K562 (cell line): ENCODE data around the gene LGI4. TPM values are rescaled to one million over a fixed set of nuclear protein-coding genes. Genes with fewer than 3 reads are reported as not detected.

Experiments used
- ARNT ChIP-seq, 2 experiments: fragments of 450-650 bp; IDR thresholded peaks; 2 replicates each; pipeline ENCODE4 v1.6.1; 2016; ENCODE audit warnings: mild to moderate bottlenecking in 1 of 2
- KDM1A ChIP-seq, 2 experiments: fragments of 450-650 bp; IDR thresholded peaks; 2 replicates each; pipeline ENCODE4 v1.6.1; 2016; ENCODE audit warnings: mild to moderate bottlenecking in 2 of 2
- PRPF4 ChIP-seq: fragments of 200-400 bp; formaldehyde crosslinking; IDR thresholded peaks from one replicate; pipeline ENCODE4 v1.6.1; 2017; ENCODE audit warnings: low read length, low read depth, mild to moderate bottlenecking; ENCODE audit not compliant: insufficient read depth, poor library complexity, severe bottlenecking
- PTRF ChIP-seq: fragments of 450-650 bp; IDR thresholded peaks from 2 replicates; pipeline ENCODE4 v1.6.1; 2016; ENCODE audit warnings: mild to moderate bottlenecking, missing genetic modification characterization, missing compliant biosample characterization
- SPI1 ChIP-seq: IDR thresholded peaks from 2 replicates; pipeline ENCODE4 v1.6.1; 2011; ENCODE audit warnings: low read depth, low read length, control low read depth, borderline replicate concordance
- SREBF1 ChIP-seq: fragments of 150-350 bp; IDR thresholded peaks from 2 replicates; pipeline ENCODE4 v1.6.1; 2014; ENCODE audit warnings: antibody characterized with exemption, low read depth, low read length, borderline replicate concordance
- TARDBP ChIP-seq: fragments of 450-650 bp; IDR thresholded peaks from 2 replicates; pipeline ENCODE4 v1.6.1; 2016
- ZFX ChIP-seq: sonication (generic); formaldehyde crosslinking; IDR thresholded peaks from 2 replicates; pipeline ENCODE4 v1.8.0; 2022; ENCODE audit warnings: mild to moderate bottlenecking, missing genetic modification reagents, moderate library complexity
- ZNF165 ChIP-seq: fragments of 250-450 bp; sonication (Bioruptor Pico); IDR thresholded peaks from 2 replicates; pipeline ENCODE4 v1.4.0; 2020; ENCODE audit warnings: borderline replicate concordance
- polyA plus RNA-seq, 8 experiments: library from polyadenylated mRNA; depleted of rRNA in 4 of 8; stranded (reverse) in 5 of 8; unstranded in 3 of 8; fragments of >200 nt; fragmentation: Nextera tagmentation in 2 of 8; fragmentation: Illumina TruSeq in 1 of 8; extraction: Ambion mirVana in 2 of 8; extraction: Trizol in 1 of 8; gene quantifications; 2 replicates each; pipeline versions ENCODE4 v1.2.1 to v1.2.3, GENCODE V29; 2011 to 2014; ENCODE audit warnings: inconsistent platforms in 1 of 8, missing spikeins in 1 of 8
- total RNA-seq, 7 experiments: library from RNA; depleted of rRNA in 6 of 7; stranded (reverse); fragments of >200 nt in 6 of 7; fragmentation: Illumina TruSeq in 2 of 7; extraction: Trizol in 2 of 7; gene quantifications; 2 replicates each; pipeline versions ENCODE4 v1.2.1 to v1.2.3, GENCODE V29; 2011 to 2021; ENCODE audit warnings: low replicate concordance in 1 of 7
- TF ChIP-seq, protein P1 (sequence below): fragments of 450-650 bp; IDR thresholded peaks from 2 replicates; pipeline ENCODE4 v1.6.1; 2016; ENCODE audit warnings: antibody characterized with exemption
- TF ChIP-seq, protein P2 (sequence below): fragments of 450-650 bp; IDR thresholded peaks from 2 replicates; pipeline ENCODE4 v1.6.1; 2016; ENCODE audit warnings: borderline replicate concordance
- TF ChIP-seq, protein P3 (sequence below): fragments of 450-650 bp; formaldehyde crosslinking; IDR thresholded peaks from 2 replicates; pipeline ENCODE4 v1.4.0; 2020; ENCODE audit warnings: mild to moderate bottlenecking, mixed read lengths
- TF ChIP-seq, protein P4 (sequence below): fragments of 450-650 bp; IDR thresholded peaks from 2 replicates; pipeline ENCODE4 v1.6.1; 2016; ENCODE audit warnings: low read depth

Gene LGI4
- total and polyA plus RNA-seq, 9 of the 15 experiments (the other 6 are each of a cell fraction or from before 2014, with no cell fraction given) = 0.14 to 0.30 (median 0.24) TPM; not detected in 4

DNA sequence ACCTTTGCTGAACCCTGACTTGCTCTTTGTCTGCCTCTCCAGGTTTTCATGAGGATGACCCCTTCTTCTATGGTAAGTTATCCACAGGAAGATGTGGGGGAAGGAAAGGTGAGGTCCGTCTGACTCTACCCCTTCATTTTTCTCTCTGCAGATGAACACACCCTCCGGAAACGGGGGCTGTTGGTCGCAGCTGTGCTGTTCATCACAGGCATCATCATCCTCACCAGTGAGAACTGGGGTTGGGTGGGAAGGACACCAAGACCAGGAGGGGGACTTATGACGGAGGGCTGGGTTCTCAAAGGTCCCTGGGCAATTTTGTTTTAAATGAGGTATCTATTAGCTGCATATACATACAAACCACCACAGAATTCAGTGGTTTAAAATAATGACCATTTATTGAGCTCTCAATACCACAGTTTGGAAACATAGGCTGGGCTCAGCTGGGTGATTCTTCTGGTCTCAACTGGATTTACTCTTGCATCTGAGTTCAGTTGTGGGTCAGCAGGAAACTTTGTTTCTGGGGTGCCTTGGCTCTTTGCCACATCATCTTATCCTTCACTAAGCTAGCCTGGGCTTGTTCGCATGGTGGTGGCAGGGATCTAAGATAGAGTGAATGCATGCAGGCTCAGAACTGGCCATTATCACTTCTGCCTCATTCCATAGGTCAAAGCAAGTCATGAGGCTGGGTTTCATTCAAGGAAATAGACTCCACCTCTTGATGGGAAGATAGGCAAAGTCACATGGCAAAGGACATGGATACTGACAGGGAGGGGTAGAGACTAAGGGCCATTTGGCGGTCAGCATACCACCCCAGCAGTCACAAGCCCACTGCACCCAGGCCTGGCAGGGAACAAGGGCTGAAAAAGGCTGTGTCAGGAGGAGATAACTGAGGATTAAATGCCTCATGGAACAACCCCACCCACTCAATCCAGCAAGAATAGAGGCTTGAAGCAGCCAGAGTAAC lies 31.5 kb upstream of the LGI4 start (continued):
- TF ChIP-seq, protein P1, sequence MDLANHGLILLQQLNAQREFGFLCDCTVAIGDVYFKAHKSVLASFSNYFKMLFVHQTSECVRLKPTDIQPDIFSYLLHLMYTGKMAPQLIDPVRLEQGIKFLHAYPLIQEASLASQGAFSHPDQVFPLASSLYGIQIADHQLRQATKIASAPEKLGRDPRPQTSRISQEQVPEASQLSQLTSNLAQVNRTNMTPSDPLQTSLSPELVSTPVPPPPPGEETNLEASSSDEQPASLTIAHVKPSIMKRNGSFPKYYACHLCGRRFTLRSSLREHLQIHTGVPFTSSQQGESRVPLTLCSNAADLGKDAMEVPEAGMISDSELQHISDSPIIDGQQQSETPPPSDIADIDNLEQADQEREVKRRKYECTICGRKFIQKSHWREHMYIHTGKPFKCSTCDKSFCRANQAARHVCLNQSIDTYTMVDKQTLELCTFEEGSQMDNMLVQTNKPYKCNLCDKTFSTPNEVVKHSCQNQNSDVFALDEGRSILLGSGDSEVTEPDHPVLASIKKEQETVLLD = peak; percentile 57; the same call in 1 of the 2 replicates
- TF ChIP-seq ZNF165 (CRISPR knock-in tag) (no peak), PTRF (tag) (no peak), KDM1A (IDR thresholded peaks at IDR 0.05) (peak; percentile 60 to 67; a peak in 3 of 4 replicates), ARNT (IDR thresholded peaks at IDR 0.05) (no peak), TARDBP (no peak), SPI1 (no peak), PRPF4 (no peak), ZFX (CRISPR knock-in tag) (no peak), SREBF1 (no peak)
- TF ChIP-seq, protein P2, sequence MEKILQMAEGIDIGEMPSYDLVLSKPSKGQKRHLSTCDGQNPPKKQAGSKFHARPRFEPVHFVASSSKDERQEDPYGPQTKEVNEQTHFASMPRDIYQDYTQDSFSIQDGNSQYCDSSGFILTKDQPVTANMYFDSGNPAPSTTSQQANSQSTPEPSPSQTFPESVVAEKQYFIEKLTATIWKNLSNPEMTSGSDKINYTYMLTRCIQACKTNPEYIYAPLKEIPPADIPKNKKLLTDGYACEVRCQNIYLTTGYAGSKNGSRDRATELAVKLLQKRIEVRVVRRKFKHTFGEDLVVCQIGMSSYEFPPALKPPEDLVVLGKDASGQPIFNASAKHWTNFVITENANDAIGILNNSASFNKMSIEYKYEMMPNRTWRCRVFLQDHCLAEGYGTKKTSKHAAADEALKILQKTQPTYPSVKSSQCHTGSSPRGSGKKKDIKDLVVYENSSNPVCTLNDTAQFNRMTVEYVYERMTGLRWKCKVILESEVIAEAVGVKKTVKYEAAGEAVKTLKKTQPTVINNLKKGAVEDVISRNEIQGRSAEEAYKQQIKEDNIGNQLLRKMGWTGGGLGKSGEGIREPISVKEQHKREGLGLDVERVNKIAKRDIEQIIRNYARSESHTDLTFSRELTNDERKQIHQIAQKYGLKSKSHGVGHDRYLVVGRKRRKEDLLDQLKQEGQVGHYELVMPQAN = no peak; the same call in 1 of the 2 replicates
- TF ChIP-seq, protein P3, sequence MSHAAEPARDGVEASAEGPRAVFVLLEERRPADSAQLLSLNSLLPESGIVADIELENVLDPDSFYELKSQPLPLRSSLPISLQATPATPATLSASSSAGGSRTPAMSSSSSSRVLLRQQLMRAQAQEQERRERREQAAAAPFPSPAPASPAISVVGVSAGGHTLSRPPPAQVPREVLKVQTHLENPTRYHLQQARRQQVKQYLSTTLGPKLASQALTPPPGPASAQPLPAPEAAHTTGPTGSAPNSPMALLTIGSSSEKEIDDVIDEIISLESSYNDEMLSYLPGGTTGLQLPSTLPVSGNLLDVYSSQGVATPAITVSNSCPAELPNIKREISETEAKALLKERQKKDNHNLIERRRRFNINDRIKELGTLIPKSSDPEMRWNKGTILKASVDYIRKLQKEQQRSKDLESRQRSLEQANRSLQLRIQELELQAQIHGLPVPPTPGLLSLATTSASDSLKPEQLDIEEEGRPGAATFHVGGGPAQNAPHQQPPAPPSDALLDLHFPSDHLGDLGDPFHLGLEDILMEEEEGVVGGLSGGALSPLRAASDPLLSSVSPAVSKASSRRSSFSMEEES (CRISPR knock-in tag) = peak; percentile 36
- TF ChIP-seq, protein P4, sequence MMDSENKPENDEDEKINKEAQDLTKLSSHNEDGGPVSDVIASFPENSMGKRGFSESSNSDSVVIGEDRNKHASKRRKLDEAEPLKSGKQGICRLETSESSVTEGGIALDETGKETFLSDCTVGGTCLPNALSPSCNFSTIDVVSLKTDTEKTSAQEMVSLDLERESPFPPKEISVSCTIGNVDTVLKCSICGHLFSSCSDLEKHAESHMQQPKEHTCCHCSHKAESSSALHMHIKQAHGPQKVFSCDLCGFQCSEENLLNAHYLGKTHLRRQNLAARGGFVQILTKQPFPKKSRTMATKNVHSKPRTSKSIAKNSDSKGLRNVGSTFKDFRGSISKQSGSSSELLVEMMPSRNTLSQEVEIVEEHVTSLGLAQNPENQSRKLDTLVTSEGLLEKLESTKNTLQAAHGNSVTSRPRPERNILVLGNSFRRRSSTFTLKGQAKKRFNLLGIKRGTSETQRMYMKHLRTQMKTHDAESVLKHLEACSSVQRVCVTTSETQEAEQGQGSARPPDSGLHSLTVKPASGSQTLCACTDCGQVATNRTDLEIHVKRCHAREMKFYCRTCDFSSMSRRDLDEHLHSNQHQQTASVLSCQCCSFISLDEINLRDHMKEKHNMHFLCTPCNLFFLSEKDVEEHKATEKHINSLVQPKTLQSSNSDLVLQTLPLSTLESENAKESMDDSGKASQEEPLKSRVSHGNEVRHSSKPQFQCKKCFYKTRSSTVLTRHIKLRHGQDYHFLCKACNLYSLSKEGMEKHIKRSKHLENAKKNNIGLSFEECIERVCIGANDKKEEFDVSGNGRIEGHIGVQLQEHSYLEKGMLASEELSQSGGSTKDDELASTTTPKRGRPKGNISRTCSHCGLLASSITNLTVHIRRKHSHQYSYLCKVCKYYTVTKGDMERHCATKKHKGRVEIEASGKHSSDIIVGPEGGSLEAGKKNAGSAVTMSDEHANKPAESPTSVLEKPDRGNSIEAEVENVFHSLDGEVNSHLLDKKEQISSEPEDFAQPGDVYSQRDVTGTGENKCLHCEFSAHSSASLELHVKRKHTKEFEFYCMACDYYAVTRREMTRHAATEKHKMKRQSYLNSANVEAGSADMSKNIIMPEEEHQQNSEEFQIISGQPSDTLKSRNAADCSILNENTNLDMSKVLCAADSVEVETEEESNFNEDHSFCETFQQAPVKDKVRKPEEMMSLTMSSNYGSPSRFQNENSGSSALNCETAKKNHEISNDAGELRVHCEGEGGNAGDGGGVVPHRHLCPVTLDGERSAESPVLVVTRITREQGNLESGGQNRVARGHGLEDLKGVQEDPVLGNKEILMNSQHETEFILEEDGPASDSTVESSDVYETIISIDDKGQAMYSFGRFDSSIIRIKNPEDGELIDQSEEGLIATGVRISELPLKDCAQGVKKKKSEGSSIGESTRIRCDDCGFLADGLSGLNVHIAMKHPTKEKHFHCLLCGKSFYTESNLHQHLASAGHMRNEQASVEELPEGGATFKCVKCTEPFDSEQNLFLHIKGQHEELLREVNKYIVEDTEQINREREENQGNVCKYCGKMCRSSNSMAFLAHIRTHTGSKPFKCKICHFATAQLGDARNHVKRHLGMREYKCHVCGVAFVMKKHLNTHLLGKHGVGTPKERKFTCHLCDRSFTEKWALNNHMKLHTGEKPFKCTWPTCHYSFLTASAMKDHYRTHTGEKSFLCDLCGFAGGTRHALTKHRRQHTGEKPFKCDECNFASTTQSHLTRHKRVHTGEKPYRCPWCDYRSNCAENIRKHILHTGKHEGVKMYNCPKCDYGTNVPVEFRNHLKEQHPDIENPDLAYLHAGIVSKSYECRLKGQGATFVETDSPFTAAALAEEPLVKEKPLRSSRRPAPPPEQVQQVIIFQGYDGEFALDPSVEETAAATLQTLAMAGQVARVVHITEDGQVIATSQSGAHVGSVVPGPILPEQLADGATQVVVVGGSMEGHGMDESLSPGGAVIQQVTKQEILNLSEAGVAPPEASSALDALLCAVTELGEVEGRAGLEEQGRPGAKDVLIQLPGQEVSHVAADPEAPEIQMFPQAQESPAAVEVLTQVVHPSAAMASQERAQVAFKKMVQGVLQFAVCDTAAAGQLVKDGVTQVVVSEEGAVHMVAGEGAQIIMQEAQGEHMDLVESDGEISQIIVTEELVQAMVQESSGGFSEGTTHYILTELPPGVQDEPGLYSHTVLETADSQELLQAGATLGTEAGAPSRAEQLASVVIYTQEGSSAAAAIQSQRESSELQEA = no peak
